Activated gamma-delta T cell (primary cell): Measurements from ENCODE around the gene CCPG1.

Experiments used
- DNase-seq: peaks from one replicate; lab custom pipeline; 2025; lab: John Stamatoyannopoulos, UW

The CCPG1 gene

GRCh38 chr15:55381595-55381994 lies 26.6 kb downstream of the CCPG1 start:
- DNase-seq = no peak

GRCh38 chr15:55379095-55379494 lies 29.1 kb downstream of the CCPG1 start:
- DNase-seq = no peak

DNA sequence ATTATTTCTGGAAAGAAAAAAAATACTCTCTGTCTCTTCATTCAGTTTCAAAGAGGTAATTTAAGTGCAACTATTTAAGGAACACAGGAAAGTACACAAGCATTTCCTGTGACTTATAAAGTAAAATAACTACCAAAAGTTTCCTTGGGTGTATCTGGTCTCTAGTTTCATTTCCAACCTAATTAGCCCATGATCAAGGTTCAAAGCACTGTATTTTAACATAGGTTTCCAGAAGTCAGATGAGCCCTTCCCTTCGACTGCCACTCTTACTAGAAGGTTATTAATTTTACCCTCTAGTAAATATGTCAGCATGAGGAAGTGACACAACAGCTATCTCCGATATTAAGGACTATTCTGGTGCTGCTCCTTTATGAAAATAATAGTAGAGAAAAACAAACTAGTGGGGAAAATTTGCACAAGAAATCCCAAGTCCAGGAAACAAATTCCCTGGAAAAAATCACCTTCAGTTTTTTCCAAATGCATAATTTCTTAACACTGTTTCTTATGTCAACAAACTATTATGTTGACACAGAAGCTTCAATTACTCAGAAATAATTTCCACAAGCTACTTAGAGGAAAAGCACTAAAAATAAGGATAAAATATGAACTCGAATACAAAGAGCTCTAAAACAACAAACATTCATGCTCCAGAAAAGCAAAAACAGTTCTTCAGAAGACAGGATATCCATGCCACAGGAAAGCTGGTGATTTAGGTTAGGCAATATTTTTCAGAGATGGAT lies 35.3 kb downstream of the CCPG1 start:
- no peak for DNase-seq

DNA sequence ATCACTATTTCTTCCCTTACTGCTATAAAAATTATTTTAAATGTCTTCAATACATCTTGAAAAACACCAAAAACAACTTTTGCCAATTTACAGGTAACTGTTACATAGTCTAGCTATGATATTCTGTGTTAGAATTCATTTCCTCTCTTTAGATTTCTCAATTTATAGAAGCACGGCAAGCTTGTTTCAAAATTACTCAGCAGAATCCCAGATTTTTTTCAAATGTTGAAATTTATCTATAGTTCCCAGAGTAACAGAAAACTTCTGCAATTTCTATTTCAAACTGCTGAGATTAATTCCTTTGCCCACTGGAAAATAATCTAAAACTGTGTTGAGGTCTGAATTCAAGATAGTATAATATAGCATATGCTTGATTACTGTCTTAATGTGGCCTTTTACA lies 41.2 kb downstream of the CCPG1 start:
- no peak for DNase-seq

GRCh38 chr15:55362641-55363040 lies 45.5 kb downstream of the CCPG1 start:
- DNase-seq = no peak

GRCh38 chr15:55361048-55361447 lies 47.1 kb downstream of the CCPG1 start:
- DNase-seq = no peak

DNA sequence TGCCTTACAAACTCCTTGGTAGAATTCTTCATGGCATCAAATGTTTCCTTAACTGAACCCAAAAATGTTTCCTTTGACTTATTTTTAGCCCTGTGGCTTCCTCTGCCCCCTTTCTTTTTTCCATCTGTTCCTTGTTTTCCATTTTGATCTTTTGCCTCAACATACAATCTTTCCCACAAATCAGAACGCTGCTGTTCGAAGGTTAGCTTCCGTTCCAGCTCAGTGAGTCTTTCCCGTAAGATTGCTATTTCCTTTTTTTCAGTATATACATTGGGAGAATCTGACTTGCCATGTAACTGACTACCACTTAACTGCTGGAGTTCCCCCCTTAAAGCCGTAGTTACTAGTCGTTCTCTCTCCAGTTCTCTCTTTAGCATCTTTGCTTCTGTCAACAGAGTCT lies 47.9 kb downstream of the CCPG1 start:
- no peak for DNase-seq

DNA sequence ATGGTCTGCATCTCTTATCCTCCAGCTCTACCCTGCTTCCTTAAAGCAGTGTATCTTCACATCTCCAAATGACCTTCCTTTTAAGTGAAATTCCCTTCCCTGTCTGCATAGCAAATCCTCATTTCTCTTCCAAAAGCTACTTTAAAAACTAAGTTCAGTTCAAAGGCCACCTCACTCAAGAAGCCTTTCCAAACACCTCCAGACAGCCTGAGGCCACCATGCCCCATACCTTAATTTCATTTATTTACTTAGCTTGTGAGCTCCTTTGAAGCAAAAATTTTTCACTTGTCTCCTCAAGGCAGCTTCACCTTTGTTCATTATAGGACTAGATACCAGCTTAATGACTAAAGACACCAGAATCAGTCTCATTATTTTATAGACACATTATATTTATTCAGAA lies 49.7 kb downstream of the CCPG1 start:
- no peak for DNase-seq

GRCh38 chr15:55357774-55358173 lies 50.4 kb downstream of the CCPG1 start:
- DNase-seq = no peak

- DNase-seq = no peak
Measured at GRCh38 chr15:55356985-55357585, 51.1 kb downstream of the CCPG1 start.

DNA sequence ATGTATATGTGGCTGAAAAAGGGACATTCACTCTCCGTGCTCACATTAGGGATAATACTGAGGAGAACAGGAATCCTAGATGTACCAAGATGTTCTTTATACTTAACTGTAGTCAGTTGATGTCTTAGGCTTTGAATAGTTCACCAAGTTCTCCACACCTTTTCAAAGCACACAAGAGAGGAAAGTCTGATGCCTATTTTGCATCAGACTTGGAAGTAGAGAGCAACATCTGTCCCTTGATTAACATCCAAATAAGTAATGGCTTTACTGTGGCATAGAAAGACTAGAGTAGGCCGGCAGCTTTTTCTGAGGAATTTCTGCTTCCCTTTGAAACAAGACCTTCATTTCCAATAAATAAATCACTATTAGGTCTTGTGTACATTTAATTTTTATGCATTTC lies 55.1 kb downstream of the CCPG1 start:
- no peak for DNase-seq

- no peak for DNase-seq
Measured at GRCh38 chr15:55349282-55349681, 58.9 kb downstream of the CCPG1 start.

GRCh38 chr15:55348281-55348778 lies 59.8 kb downstream of the CCPG1 start:
- no peak for DNase-seq

DNA sequence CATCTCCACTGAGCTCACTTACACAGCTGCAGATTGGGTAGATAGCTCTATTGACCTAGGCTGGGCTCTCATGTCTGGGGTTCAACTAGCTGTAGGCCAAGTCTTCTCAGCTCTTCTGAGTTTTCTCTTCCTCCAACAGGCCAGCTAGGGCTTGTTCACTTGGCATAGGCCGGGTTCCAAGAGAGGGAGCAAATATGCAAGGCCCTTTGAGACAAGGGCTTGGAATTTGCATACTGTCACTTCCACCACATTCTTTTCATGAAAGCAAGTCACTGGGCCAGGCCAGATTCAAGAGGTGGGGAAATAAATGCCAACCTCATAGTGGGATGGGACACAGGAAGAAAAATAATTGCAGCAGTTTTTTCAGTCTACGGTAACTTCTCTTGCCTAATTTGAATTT lies 64.0 kb downstream of the CCPG1 start:
- DNase-seq = no peak

DNA sequence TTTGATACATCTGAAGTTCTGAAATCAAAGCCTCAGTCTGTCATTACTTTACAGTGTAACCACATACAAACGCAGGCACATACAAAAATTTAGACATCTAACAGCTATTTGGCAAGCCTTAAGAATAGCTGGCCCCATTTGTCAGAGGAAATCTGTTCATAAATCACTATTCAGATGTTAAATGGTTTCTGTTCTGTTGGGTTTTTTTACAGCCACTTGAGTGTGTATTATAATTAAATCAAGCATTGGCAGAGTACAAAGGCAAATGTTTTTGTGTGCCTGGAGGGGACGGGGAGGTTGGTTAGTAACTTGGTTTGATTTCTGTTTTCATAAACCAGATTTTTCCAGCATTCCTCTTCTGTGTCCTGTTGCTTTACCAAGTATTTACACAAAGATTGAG lies 65.0 kb downstream of the CCPG1 start:
- no peak for DNase-seq

- no peak for DNase-seq
Measured at GRCh38 chr15:55337160-55337559, 71.0 kb downstream of the CCPG1 start.

DNA sequence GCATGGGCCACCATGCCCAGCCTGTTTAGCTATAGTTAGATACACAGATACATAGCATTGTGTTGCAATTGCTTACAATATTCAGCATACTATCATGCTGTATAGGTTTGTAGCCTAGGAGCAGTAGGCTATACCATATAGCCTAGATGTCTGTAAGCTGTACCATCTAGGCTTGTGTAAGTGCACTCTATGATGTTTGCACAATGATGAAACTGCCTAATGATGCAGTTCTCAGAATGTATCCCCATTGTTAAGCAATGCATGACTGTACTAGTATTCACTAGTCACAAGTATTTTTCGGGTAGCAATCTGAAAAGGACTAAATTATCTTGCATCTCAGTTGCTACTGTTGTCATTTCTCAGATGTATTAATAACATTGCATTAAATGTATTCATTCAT lies 73.2 kb downstream of the CCPG1 start:
- no peak for DNase-seq

- DNase-seq = no peak
Measured at GRCh38 chr15:55334371-55334770, 73.8 kb downstream of the CCPG1 start.

DNA sequence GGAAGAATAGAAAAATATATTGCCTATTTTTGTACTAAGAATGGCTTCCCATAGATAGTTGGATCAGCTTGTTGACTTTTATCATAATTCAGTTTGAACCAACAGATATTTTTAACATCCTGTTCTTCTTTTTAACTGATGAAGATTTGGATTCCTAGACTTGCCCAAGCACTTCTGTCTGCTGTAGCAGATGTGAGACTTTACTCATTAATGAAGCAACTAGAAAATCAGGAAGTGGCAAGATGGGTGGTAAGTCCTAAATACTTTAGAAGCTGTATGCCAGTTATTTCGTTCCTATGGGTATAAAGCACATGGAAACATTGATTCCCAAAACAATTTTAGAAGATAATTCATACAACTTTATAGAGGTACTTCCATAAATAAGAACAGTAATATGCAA lies 80.8 kb downstream of the CCPG1 start:
- no peak for DNase-seq

DNA sequence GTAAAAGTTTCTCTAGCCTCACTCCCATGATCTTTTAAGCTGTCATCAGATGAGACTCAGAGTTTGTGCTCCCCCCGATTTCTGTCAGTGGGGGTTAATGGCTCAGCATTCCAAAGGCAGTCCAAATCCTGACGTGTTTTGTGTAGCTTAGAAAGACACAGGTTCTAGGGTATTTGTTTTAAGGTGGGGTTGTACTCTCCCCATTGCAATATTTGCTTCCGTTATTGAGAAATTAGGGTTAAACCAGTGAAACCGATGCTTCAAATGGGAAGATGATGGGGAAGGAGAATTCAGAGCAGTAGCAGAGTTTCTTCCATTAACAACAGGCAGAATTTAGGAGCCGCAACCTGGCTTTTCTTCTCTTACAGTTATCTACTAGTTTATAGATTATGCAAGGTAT lies 85.7 kb downstream of the CCPG1 start:
- no peak for DNase-seq

DNA sequence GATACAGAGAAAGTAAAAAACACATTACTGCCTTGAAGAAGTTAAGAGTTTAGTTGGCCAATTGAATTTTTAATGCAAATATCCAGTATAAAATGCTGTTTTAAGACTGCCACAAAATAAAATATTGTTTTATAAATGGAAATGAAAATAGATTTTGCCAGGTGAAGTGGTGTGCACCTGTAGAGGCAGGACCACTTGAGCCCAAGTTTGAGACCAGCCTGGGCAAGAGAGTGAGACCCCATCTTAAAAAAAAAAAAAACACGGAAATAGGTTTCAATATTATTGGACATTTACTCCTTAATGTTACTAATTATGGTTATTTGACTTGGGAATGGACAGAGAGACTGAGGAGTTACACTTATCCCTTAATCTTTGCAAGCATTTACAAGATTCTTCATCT lies 87.2 kb downstream of the CCPG1 start:
- DNase-seq = no peak

DNA sequence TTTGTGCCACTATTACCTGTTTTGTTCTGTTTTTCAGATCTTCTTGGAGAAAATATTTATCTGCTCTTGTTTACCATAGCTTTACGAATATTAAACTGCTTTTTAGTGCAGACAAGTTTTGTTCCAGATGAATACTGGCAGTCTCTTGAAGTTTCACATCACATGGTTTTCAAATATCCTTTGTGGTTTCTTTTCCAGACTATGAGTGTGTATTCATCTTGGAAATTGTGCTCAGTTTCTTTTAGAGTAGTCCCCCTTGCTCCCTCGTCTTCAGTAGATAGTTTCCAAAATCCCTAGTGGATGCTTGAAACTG lies 88.0 kb downstream of the CCPG1 start:
- DNase-seq = no peak

GRCh38 chr15:55319537-55320237 lies 88.5 kb downstream of the CCPG1 start:
- DNase-seq = no peak
